K562 (cell line): ENCODE measurements around the gene SHISA6.

Source experiments
- CTCF ChIP-seq, 3 experiments: IDR thresholded peaks in 2 of 3; conservative IDR thresholded peaks in 1 of 3; 2 replicates each; pipeline ENCODE4 v1.5.1; 2011 to 2012; ENCODE audit warnings: low read length in 3 of 3, mild to moderate bottlenecking in 3 of 3, control low read depth in 2 of 3, improper control_type of control experiment in 1 of 3, inconsistent platforms in 1 of 3, low read depth in 1 of 3, mixed read lengths in 1 of 3, moderate library complexity in 1 of 3; ENCODE audit not compliant: insufficient read depth in 2 of 3
- DPF2 ChIP-seq: fragments of 450-650 bp; IDR thresholded peaks from 2 replicates; pipeline ENCODE4 v1.6.1; 2016
- EP300 ChIP-seq: IDR thresholded peaks from 2 replicates; pipeline ENCODE4 v1.6.1; 2012; ENCODE audit warnings: low read length, improper control_type of control experiment
- ETV5 ChIP-seq: sonication (generic); formaldehyde crosslinking; IDR thresholded peaks from 2 replicates; pipeline ENCODE4 v1.4.0; 2020; ENCODE audit warnings: low read depth, mild to moderate bottlenecking, missing genetic modification reagents
- GTF2F1 ChIP-seq: IDR thresholded peaks from 2 replicates; pipeline ENCODE4 v1.6.1; 2011; ENCODE audit warnings: low read depth, low read length, improper control_type of control experiment
- PBX2 ChIP-seq, 2 experiments: IDR thresholded peaks in 1 of 2; conservative IDR thresholded peaks in 1 of 2; 2 replicates each; pipeline ENCODE4 v1.6.1; 2016; ENCODE audit warnings: low read depth in 2 of 2, mild to moderate bottlenecking in 1 of 2, missing compliant biosample characterization in 1 of 2, missing genetic modification characterization in 1 of 2, moderate library complexity in 1 of 2
- POLR2A ChIP-seq: fragments of 450-650 bp; conservative IDR thresholded peaks from 2 replicates; pipeline ENCODE4 v1.6.1; 2016
- RAD21 ChIP-seq, 2 experiments: fragments of 250-450 bp in 1 of 2; fragments of 450-650 bp in 1 of 2; sonication (Bioruptor Pico) in 1 of 2; formaldehyde crosslinking in 1 of 2; IDR thresholded peaks in 1 of 2; conservative IDR thresholded peaks in 1 of 2; 2 replicates each; pipeline versions ENCODE4 v1.4.0 to v1.8.0; 2020 to 2022; ENCODE audit warnings: mild to moderate bottlenecking in 2 of 2, moderate library complexity in 1 of 2
- RBFOX2 ChIP-seq: fragments of 200-400 bp; formaldehyde crosslinking; IDR thresholded peaks from 2 replicates; pipeline ENCODE4 v1.6.1; 2017; ENCODE audit warnings: low read depth, mild to moderate bottlenecking, low read length, moderate library complexity
- RBM25 ChIP-seq: fragments of 200-400 bp; formaldehyde crosslinking; IDR thresholded peaks from 2 replicates; pipeline ENCODE4 v1.6.1; 2018; ENCODE audit warnings: low read length, low read depth, moderate library complexity; ENCODE audit not compliant: severe bottlenecking
- RREB1 ChIP-seq: fragments of 250-450 bp; sonication (Bioruptor Pico); IDR thresholded peaks from 2 replicates; pipeline ENCODE4 v1.4.0; 2020
- SMC3 ChIP-seq: conservative IDR thresholded peaks from 2 replicates; pipeline ENCODE4 v1.6.1; 2011; ENCODE audit warnings: low read depth, low read length, improper control_type of control experiment; ENCODE audit not compliant: insufficient read depth
- YY1 ChIP-seq, 3 experiments: IDR thresholded peaks; 2 replicates each; pipeline ENCODE4 v1.6.1; 2011; ENCODE audit warnings: low read length in 2 of 3, mild to moderate bottlenecking in 2 of 3, moderate library complexity in 2 of 3, borderline replicate concordance in 1 of 3, control low read depth in 1 of 3, low read depth in 1 of 3; ENCODE audit not compliant: insufficient read depth in 3 of 3, insufficient replicate concordance in 2 of 3, control insufficient read depth in 1 of 3, insufficient read length in 1 of 3; ENCODE audit errors: extremely low read depth in 1 of 3

GRCh38 chr17:11240841-11241610, at the start of gene SHISA6:
- TF ChIP-seq YY1 (IDR thresholded peaks at IDR 0.05; ENCODE audit: borderline replicate concordance in 1 of 3, control insufficient read depth in 1 of 3, extremely low read depth in 1 of 3, insufficient read depth in 3 of 3, insufficient read length in 1 of 3, insufficient replicate concordance in 2 of 3, low read depth in 1 of 3, low read length in 2 of 3) (no peak), CTCF (IDR thresholded peaks at IDR 0.05 in 2 of 3, conservative IDR thresholded peaks at IDR 0.05 in 1 of 3; ENCODE audit: insufficient read depth in 2 of 3, low read depth in 1 of 3, low read length in 3 of 3) (no peak), RAD21 (CRISPR knock-in tag; conservative IDR thresholded peaks at IDR 0.05 in 1 of 2, IDR thresholded peaks at IDR 0.05 in 1 of 2) (no peak), ETV5 (no peak), GTF2F1 (no peak), RBFOX2 (no peak), POLR2A (no peak), RREB1 (CRISPR knock-in tag) (no peak), PBX2 (CRISPR knock-in tag; IDR thresholded peaks at IDR 0.05; ENCODE audit: low read depth) (no peak), PBX2 (tag; conservative IDR thresholded peaks at IDR 0.05; ENCODE audit: low read depth) (no peak), SMC3 (no peak), EP300 (no peak), RBM25 (no peak), DPF2 (no peak)
